H1 (cell line): ENCODE results near the gene ETS1. TPM values are rescaled to one million over a fixed set of nuclear protein-coding genes. Genes with fewer than 3 reads are reported as not detected.

Experiments
- CTCF ChIA-PET: fragments of 300-600 bp; sonication (Branson Sonifier 250); formaldehyde crosslinking; loops from one replicate; lab custom pipeline; 2021; ENCODE audit not compliant: partially characterized antibody; lab: Charles Lee
- POLR2A ChIA-PET: fragments of 300-600 bp; sonication (Branson Sonifier 250); formaldehyde crosslinking; loops from one replicate; lab custom pipeline; 2021; ENCODE audit warnings: inconsistent platforms; ENCODE audit not compliant: partially characterized antibody; lab: Charles Lee
- DNase-seq, 2 experiments: peaks; one replicate each; pipeline versions ENCODE4 v3.0.0 to v3.0.0-alpha.2; 2010 to 2022; ENCODE audit warnings: low spot score in 2 of 2, low read depth in 1 of 2, mixed read lengths in 1 of 2
- FAIRE-seq: peaks from 2 replicates; lab custom pipeline; 2011; peaks lifted over from hg19 to GRCh38; lab: Jason Lieb, UNC
- H2AFZ ChIP-seq: 2 replicates; pipeline ENCODE4 v1.8.1; 2012; ENCODE audit warnings: low read length, inconsistent platforms
- H2AK5ac ChIP-seq: 2 replicates; pipeline ENCODE4 v1.6.1; 2013; ENCODE audit warnings: low read depth, low read length
- H2BK120ac ChIP-seq: replicated peaks from 2 replicates; pipeline ENCODE3; 2013; ENCODE audit warnings: low read depth, low read length, inconsistent platforms
- H2BK12ac ChIP-seq: 2 replicates; pipeline ENCODE4 v1.6.1; 2013; ENCODE audit warnings: low read depth, low read length
- H2BK15ac ChIP-seq: 2 replicates; pipeline ENCODE4 v1.6.1; 2013; ENCODE audit warnings: low read length
- H2BK20ac ChIP-seq: 2 replicates; pipeline ENCODE4 v1.6.1; 2013; ENCODE audit warnings: low read length
- H2BK5ac ChIP-seq: 2 replicates; pipeline ENCODE4 v1.6.1; 2013; ENCODE audit warnings: low read depth, low read length
- H3K14ac ChIP-seq: 2 replicates; pipeline ENCODE4 v1.6.1; 2013; ENCODE audit warnings: inconsistent platforms; ENCODE audit not compliant: insufficient read length
- H3K18ac ChIP-seq: 2 replicates; pipeline ENCODE4 v1.6.1; 2013; ENCODE audit warnings: low read length; ENCODE audit errors: extremely low read depth
- H3K23ac ChIP-seq: 2 replicates; pipeline ENCODE4 v1.6.1; 2013; ENCODE audit warnings: inconsistent platforms; ENCODE audit not compliant: insufficient read length
- H3K23me2 ChIP-seq: 2 replicates; pipeline ENCODE4 v1.6.1; 2013; ENCODE audit warnings: low read depth, low read length
- H3K27ac ChIP-seq: 2 replicates; pipeline ENCODE4 v1.6.1; 2011; ENCODE audit warnings: low read depth, low read length, inconsistent platforms
- H3K27me3 ChIP-seq, 4 experiments: replicated peaks in 1 of 4; 1 replicate in 1 of 4; 2 replicates in 3 of 4; pipeline versions ENCODE4 v1.6.1 to v1.8.1; 2011 to 2013; ENCODE audit warnings: low read length in 3 of 4, mild to moderate bottlenecking in 3 of 4, inconsistent platforms in 2 of 4, mixed read lengths in 2 of 4, moderate library complexity in 1 of 4; ENCODE audit not compliant: control insufficient read depth in 3 of 4, insufficient read depth in 3 of 4; ENCODE audit errors: extremely low read depth in 1 of 4
- H3K36me3 ChIP-seq, 4 experiments: 2 replicates each; pipeline versions ENCODE4 v1.6.1 to v1.8.1; 2011 to 2013; ENCODE audit warnings: mild to moderate bottlenecking in 4 of 4, low read length in 3 of 4, moderate library complexity in 2 of 4, control low read depth in 1 of 4, inconsistent platforms in 1 of 4; ENCODE audit not compliant: insufficient read depth in 4 of 4, control insufficient read depth in 2 of 4
- H3K4ac ChIP-seq: replicated peaks from 2 replicates; pipeline ENCODE3; 2013; ENCODE audit warnings: low read length, low read depth, mixed read lengths, inconsistent platforms; ENCODE audit not compliant: insufficient read length
- H3K4me1 ChIP-seq, 4 experiments: replicated peaks in 1 of 4; 1 replicate in 1 of 4; 2 replicates in 3 of 4; pipeline versions ENCODE4 v1.6.1 to v1.8.1; 2011 to 2013; ENCODE audit warnings: low read length in 3 of 4, inconsistent platforms in 2 of 4, mixed read lengths in 1 of 4; ENCODE audit not compliant: insufficient read depth in 4 of 4, control insufficient read depth in 3 of 4
- H3K4me2 ChIP-seq, 2 experiments: 2 replicates each; pipeline versions ENCODE4 v1.6.1 to v1.8.1; 2011 to 2013; ENCODE audit warnings: low read depth in 2 of 2, low read length in 2 of 2, control low read depth in 1 of 2, inconsistent platforms in 1 of 2, mild to moderate bottlenecking in 1 of 2; ENCODE audit not compliant: insufficient read depth in 1 of 2
- H3K4me3 ChIP-seq, 4 experiments: fragments of 200-600, 300-600 bp in 1 of 4; sonication (generic), shearing (Covaris generic), sonication (Bioruptor Twin) in 1 of 4; 2 replicates each; pipeline versions ENCODE4 v1.5.1 to v1.8.1; 2011 to 2016; ENCODE audit warnings: low read length in 4 of 4, low read depth in 3 of 4, control low read depth in 2 of 4, inconsistent platforms in 2 of 4, mild to moderate bottlenecking in 2 of 4, mixed read lengths in 1 of 4, moderate library complexity in 1 of 4; ENCODE audit not compliant: insufficient read depth in 2 of 4; ENCODE audit errors: extremely low read depth in 1 of 4
- H3K56ac ChIP-seq: replicated peaks from 2 replicates; pipeline ENCODE3; 2013; ENCODE audit warnings: low read depth, mild to moderate bottlenecking, mixed read lengths, low read length, inconsistent platforms; ENCODE audit not compliant: insufficient read length
- H3K79me1 ChIP-seq: 2 replicates; pipeline ENCODE4 v1.6.1; 2013; ENCODE audit warnings: low read depth, low read length, control low read depth
- H3K79me2 ChIP-seq, 2 experiments: 2 replicates each; pipeline versions ENCODE4 v1.6.1 to v1.8.1; 2012 to 2013; ENCODE audit warnings: low read length in 2 of 2, mild to moderate bottlenecking in 2 of 2, inconsistent platforms in 1 of 2; ENCODE audit not compliant: insufficient read depth in 2 of 2, control insufficient read depth in 1 of 2
- H3K9ac ChIP-seq, 4 experiments: replicated peaks in 1 of 4; 1 replicate in 1 of 4; 2 replicates in 3 of 4; pipeline versions ENCODE4 v1.6.1 to v1.8.1; 2011 to 2013; ENCODE audit warnings: low read depth in 3 of 4, low read length in 3 of 4, control low read depth in 2 of 4, mild to moderate bottlenecking in 2 of 4, moderate library complexity in 2 of 4, inconsistent platforms in 1 of 4; ENCODE audit errors: extremely low read depth in 1 of 4
- H3K9me3 ChIP-seq, 2 experiments: 2 replicates each; pipeline versions ENCODE4 v1.6.1 to v1.8.1; 2012 to 2013; ENCODE audit warnings: mild to moderate bottlenecking in 2 of 2, moderate library complexity in 2 of 2, control low read depth in 1 of 2, inconsistent platforms in 1 of 2, low read depth in 1 of 2, low read length in 1 of 2, mixed read lengths in 1 of 2; ENCODE audit not compliant: insufficient read depth in 2 of 2
- H4K20me1 ChIP-seq, 2 experiments: replicated peaks in 1 of 2; 2 replicates each; pipeline versions ENCODE3 to v1.8.1; 2011 to 2013; ENCODE audit warnings: inconsistent platforms in 2 of 2, low read length in 2 of 2, mild to moderate bottlenecking in 1 of 2; ENCODE audit not compliant: insufficient read depth in 2 of 2, control insufficient read depth in 1 of 2
- H4K5ac ChIP-seq: 2 replicates; pipeline ENCODE4 v1.6.1; 2013; ENCODE audit warnings: low read length, low read depth, mixed read lengths, inconsistent platforms; ENCODE audit not compliant: insufficient read length
- H4K8ac ChIP-seq: 2 replicates; pipeline ENCODE4 v1.8.0; 2013; ENCODE audit warnings: mild to moderate bottlenecking, moderate library complexity, low read length, inconsistent platforms; ENCODE audit not compliant: insufficient read depth; ENCODE audit errors: extremely low read depth
- H4K91ac ChIP-seq: replicated peaks from 2 replicates; pipeline ENCODE3; 2013; ENCODE audit warnings: low read length, mixed read lengths, inconsistent platforms; ENCODE audit not compliant: insufficient read length
- ASH2L ChIP-seq: fragments of 200-600, 300-600 bp; sonication (generic); IDR thresholded peaks from one replicate; pipeline ENCODE4 v1.7.1; 2017; ENCODE audit warnings: low read length
- CBX5 ChIP-seq: fragments of 300-800, 300-1000 bp; sonication (generic); IDR thresholded peaks from 2 replicates; pipeline ENCODE4 v1.7.1; 2016; ENCODE audit warnings: antibody characterized with exemption, low read length, low read depth
- CHD2 ChIP-seq: IDR thresholded peaks from 2 replicates; pipeline ENCODE4 v1.6.1; 2012; ENCODE audit warnings: low read length, improper control_type of control experiment
- CREB1 ChIP-seq: IDR thresholded peaks from 2 replicates; pipeline ENCODE4 v1.6.1; 2012; ENCODE audit warnings: inconsistent platforms
- MAFK ChIP-seq: IDR thresholded peaks from 2 replicates; pipeline ENCODE4 v1.6.1; 2012; ENCODE audit warnings: low read depth, mild to moderate bottlenecking, improper control_type of control experiment, low read length
- RNF2 ChIP-seq: fragments of 200-900, 300-1000 bp; sonication (generic); IDR thresholded peaks from 2 replicates; pipeline ENCODE4 v1.7.1; 2016; ENCODE audit warnings: borderline replicate concordance, low read depth, mild to moderate bottlenecking, antibody characterized with exemption, low read length; ENCODE audit not compliant: poor library complexity, severe bottlenecking; ENCODE audit errors: missing control alignments
- SIX5 ChIP-seq: IDR thresholded peaks from 2 replicates; pipeline ENCODE4 v1.6.1; 2011; ENCODE audit warnings: mild to moderate bottlenecking, low read depth, low read length
- YY1 ChIP-seq: IDR thresholded peaks from 2 replicates; pipeline ENCODE4 v1.6.1; 2011; ENCODE audit warnings: low read depth, mild to moderate bottlenecking, low read length
- WGBS, 2 experiments: shearing (Covaris generic) in 1 of 2; methylation state at CpG; one replicate each; pipeline versions ENCODE4 v1.1.6 to v1.1.7; 2013 to 2015; ENCODE audit warnings: low lambda C conversion rate in 2 of 2, mixed read lengths in 2 of 2, inconsistent platforms in 1 of 2, low coverage in 1 of 2, missing lambda C conversion rate in 1 of 2; ENCODE audit not compliant: insufficient replicate concordance in 2 of 2, insufficient coverage in 1 of 2, insufficient read length in 1 of 2; ENCODE audit errors: extremely low coverage in 1 of 2, missing lambda C conversion rate in 1 of 2; 5-methylcytosine and 5-hydroxymethylcytosine counted together
- polyA plus RNA-seq, 7 experiments: library from polyadenylated mRNA; depleted of rRNA in 3 of 7; stranded (reverse) in 5 of 7; unstranded in 2 of 7; fragments of >200 nt in 5 of 7; fragments of 200-250 nt in 2 of 7; gene quantifications; 1 replicate in 5 of 7; 2 replicates in 1 of 7; 4 replicates in 1 of 7; pipeline versions ENCODE4 v1.2.1 to v1.2.3, GENCODE V29; 2011 to 2013; ENCODE audit warnings: missing spikeins in 2 of 7, mixed read lengths in 2 of 7
- total RNA-seq: library from RNA; stranded (reverse); fragmentation: NEBNext Ultra II Directional; extraction: Animal tissue kit (Norgen Biotek cat#: 25700); gene quantifications from 2 replicates; pipeline ENCODE4 v1.2.1, GENCODE V29; 2021
- TF ChIP-seq, protein P1 (sequence below): IDR thresholded peaks from 2 replicates; pipeline ENCODE4 v1.6.1; 2012; ENCODE audit warnings: inconsistent platforms

Gene ETS1
- total and polyA plus RNA-seq, 2 of the 8 experiments (the other 6 are each of a cell fraction or from before 2014, with no cell fraction given) = 10.0 to 35.3 TPM

DNA sequence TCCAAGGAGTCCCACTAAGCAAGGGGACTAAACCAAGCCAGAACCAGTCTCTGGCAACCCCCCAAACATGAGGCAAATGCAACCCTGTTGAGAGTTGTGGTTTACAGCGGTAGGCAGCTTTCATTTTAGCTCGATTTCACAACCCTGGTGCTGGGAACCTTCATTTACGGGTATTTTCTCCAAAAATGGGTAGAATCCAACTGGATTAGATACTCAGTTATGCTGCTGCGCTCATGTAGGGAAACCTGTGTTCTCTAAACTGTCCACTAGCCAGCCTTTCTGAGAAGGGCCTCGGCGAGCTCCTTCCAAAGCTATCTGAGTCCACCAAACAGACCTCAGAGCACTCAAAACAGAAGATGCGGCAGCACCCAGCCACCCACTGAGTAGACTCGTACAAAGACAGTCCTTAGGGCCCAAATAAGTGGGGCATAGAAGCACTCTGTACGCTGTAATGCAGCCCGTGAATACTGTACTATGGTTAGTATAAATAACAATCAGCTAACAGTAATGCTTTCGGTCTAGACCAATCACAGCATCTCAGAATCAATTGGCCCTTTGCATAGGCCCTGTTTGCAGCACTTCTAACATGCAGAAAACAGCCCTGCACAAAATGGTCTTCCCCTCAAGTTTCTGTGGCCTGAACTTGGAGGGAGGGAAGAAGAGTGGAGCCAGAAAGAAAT, 104.7 kb downstream of the ETS1 start:
- Histone ChIP-seq H3K27ac (no peak overlapping the region), H4K5ac (no peak overlapping the region), H2AFZ (no peak overlapping the region), H3K9me3 (no peaks in the 10 kb centered on the region), H3K18ac (no peak overlapping the region), H3K79me2 (no peaks in the 10 kb centered on the region), H3K36me3 (peaks cover 0 to 11% (median 0%) of the 10 kb centered on the region in 4 experiments; a peak in 2 of 8 replicates), H2BK5ac (no peak overlapping the region), H3K56ac (no peak overlapping the region), H3K4ac (no peak overlapping the region), H3K4me2 (no peak overlapping the region), H2BK12ac (no peak overlapping the region), H2AK5ac (no peak overlapping the region), H3K23me2 (no peaks in the 10 kb centered on the region; the same call in 1 of the 2 replicates), H3K14ac (no peak overlapping the region), H3K9ac (no peak overlapping the region), H2BK120ac (no peak overlapping the region), H3K4me3 (no peak overlapping the region), H2BK20ac (no peak overlapping the region), H3K79me1 (no peaks in the 10 kb centered on the region; the same call in 1 of the 2 replicates), H3K23ac (no peak overlapping the region), H2BK15ac (no peak overlapping the region), H4K91ac (no peak overlapping the region), H3K4me1 (no peaks in the 10 kb centered on the region), H3K27me3 (no peaks in the 10 kb centered on the region), H4K20me1 (peaks cover 0 to 2% of the 10 kb centered on the region in 2 experiments), H4K8ac (no peak overlapping the region)
- no peak for TF ChIP-seq CREB1
- TF ChIP-seq ASH2L = no peak
- TF ChIP-seq RNF2 = no peak
- TF ChIP-seq CBX5 = no peak
- TF ChIP-seq, protein P1, sequence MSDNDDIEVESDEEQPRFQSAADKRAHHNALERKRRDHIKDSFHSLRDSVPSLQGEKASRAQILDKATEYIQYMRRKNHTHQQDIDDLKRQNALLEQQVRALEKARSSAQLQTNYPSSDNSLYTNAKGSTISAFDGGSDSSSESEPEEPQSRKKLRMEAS = no peak
- no peak for TF ChIP-seq YY1
- TF ChIP-seq CHD2 = no peak
- no peak for TF ChIP-seq SIX5
- no peak for TF ChIP-seq MAFK
- WGBS, 2 experiments = 88% methylated on average over 11 of the region's 11 CpGs; no CpG with 5 or more reads in 1 of the 2 experiments
- POLR2A ChIA-PET = interaction anchor here (0.8 kb wide), 1 partner anchor 15 kb away, joined by 3 read pairs; no protein-coding TSS in a partner anchor
- CTCF ChIA-PET = interaction anchor here (0.6 to 1.5 kb wide), 4 partner anchors 148 to 398 kb away, joined by 4 to 5 read pairs (median 4); no protein-coding TSS in a partner anchor
- DNase-seq (no peak), FAIRE-seq (no peak)
